Skeletal muscle tissue (tissue), 2 donors: ENCODE data around the gene KRTAP10-10. TPM values are rescaled to one million over a fixed set of nuclear protein-coding genes. Genes with fewer than 3 reads are reported as not detected.

Source experiments
- small RNA-seq: library from RNA; depleted of rRNA; stranded (forward); fragments of <200 nt; gene quantifications from one replicate; pipeline ENCODE3, GENCODE V24; 2014
- total RNA-seq: library from RNA; depleted of rRNA; stranded (reverse); fragments of >200 nt; gene quantifications from one replicate; pipeline ENCODE4 v1.2.3, GENCODE V29; 2014

Gene KRTAP10-10
- total RNA-seq, 1 donor from 2014 or later: not detected

Small RNA genes lying within 50 kb of the gene (small RNA-seq; reads per million reads assigned to genes)
- gene KRTAP12-6P: not detected

Other genes with a start within 250 kb of the KRTAP10-10 start
- 0.52 TPM for gene LRRC3, start 181.8 kb upstream of the KRTAP10-10 start, total RNA-seq
- not detected for gene KRTAP10-1, start 97.2 kb upstream of the KRTAP10-10 start, total RNA-seq
- gene KRTAP10-2, start 85.9 kb upstream of the KRTAP10-10 start, total RNA-seq: not detected
- gene KRTAP10-3, start 78.6 kb upstream of the KRTAP10-10 start, total RNA-seq: not detected
- gene KRTAP10-4, start 63.6 kb upstream of the KRTAP10-10 start, total RNA-seq: not detected
- not detected for gene KRTAP10-5, start 56.8 kb upstream of the KRTAP10-10 start, total RNA-seq
- gene KRTAP10-6, start 44.9 kb upstream of the KRTAP10-10 start, total RNA-seq: not detected
- not detected for gene KRTAP10-7, start 36.8 kb upstream of the KRTAP10-10 start, total RNA-seq
- not detected for gene KRTAP10-8, start 25.3 kb upstream of the KRTAP10-10 start, total RNA-seq
- gene KRTAP10-9, start 10.3 kb upstream of the KRTAP10-10 start, total RNA-seq: not detected
- not detected for gene KRTAP10-11, start 9.1 kb downstream of the KRTAP10-10 start, total RNA-seq
- not detected for gene KRTAP12-4, start 17.3 kb downstream of the KRTAP10-10 start, total RNA-seq
- not detected for gene KRTAP12-3, start 20.6 kb downstream of the KRTAP10-10 start, total RNA-seq
- not detected for gene KRTAP12-2, start 29.6 kb downstream of the KRTAP10-10 start, total RNA-seq
- not detected for gene KRTAP12-1, start 44.8 kb downstream of the KRTAP10-10 start, total RNA-seq
- gene KRTAP10-12, start 59.8 kb downstream of the KRTAP10-10 start, total RNA-seq: not detected
- gene TSPEAR, start 74.2 kb downstream of the KRTAP10-10 start, total RNA-seq: not detected
- 60.5 TPM for gene UBE2G2, start 164.5 kb downstream of the KRTAP10-10 start, total RNA-seq
- gene SUMO3, start 180.7 kb downstream of the KRTAP10-10 start, total RNA-seq: 28.7 TPM
- gene PTTG1IP, start 236.3 kb downstream of the KRTAP10-10 start, total RNA-seq: 98.1 TPM